ENCODE measurements around the gene NEXMIF.

DNA sequence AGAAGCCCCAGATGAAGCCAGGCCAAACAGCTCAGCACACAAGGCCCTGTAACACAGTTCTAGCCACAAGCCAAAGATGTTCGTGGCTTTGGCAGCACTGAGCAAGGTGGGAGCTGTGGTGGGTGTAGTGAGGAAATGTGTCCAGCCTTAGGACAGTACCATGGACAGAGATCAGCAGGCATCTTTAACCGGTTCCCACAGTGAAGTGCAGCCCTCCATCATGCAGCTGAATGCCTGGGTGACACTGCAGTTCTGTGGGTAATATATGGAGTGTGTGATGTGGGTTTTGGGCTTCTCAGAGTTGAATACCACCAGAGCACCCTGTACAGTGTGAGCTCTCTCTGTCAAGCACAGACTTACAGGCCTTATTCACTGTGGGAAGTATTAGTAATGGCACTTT, 6.0 kb upstream of the NEXMIF start:
- TF ChIP-seq, protein P1, sequence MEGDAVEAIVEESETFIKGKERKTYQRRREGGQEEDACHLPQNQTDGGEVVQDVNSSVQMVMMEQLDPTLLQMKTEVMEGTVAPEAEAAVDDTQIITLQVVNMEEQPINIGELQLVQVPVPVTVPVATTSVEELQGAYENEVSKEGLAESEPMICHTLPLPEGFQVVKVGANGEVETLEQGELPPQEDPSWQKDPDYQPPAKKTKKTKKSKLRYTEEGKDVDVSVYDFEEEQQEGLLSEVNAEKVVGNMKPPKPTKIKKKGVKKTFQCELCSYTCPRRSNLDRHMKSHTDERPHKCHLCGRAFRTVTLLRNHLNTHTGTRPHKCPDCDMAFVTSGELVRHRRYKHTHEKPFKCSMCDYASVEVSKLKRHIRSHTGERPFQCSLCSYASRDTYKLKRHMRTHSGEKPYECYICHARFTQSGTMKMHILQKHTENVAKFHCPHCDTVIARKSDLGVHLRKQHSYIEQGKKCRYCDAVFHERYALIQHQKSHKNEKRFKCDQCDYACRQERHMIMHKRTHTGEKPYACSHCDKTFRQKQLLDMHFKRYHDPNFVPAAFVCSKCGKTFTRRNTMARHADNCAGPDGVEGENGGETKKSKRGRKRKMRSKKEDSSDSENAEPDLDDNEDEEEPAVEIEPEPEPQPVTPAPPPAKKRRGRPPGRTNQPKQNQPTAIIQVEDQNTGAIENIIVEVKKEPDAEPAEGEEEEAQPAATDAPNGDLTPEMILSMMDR (IDR thresholded peaks at IDR 0.05): no peak
- no peak for TF ChIP-seq POLR2A (IDR thresholded peaks at IDR 0.05)

Measured in heart left ventricle (tissue), 13 donors.